Activated CD8-positive, alpha-beta memory T cell treated with anti-CD3 and anti-CD28 coated beads, Interleukin-2, amount 50 U/mL, for 4 hours (primary cell): ENCODE data around the gene B9D1.

Experiments
- DNase-seq: peaks from one replicate; pipeline ENCODE4 v3.0.0-alpha.2; 2020

B9D1 gene

GRCh38 chr17:19375732-19376131 is 13.2 kb upstream of the B9D1 start:
- no peak for DNase-seq

- no peak for DNase-seq
Observed at GRCh38 chr17:19374136-19374535, 11.6 kb upstream of the B9D1 start.

GRCh38 chr17:19372866-19373504 is 10.5 kb upstream of the B9D1 start:
- no peak for DNase-seq

- DNase-seq = no peak
Observed at GRCh38 chr17:19372439-19372838, 9.9 kb upstream of the B9D1 start.

- DNase-seq = no peak
Observed at GRCh38 chr17:19372011-19372370, 9.5 kb upstream of the B9D1 start.

GRCh38 chr17:19371259-19372010 is 8.9 kb upstream of the B9D1 start:
- DNase-seq = no peak

GRCh38 chr17:19370493-19370960 is 8.0 kb upstream of the B9D1 start:
- DNase-seq = no peak

- DNase-seq = no peak
Observed at GRCh38 chr17:19369846-19370492, 7.4 kb upstream of the B9D1 start.

- DNase-seq = no peak
Observed at GRCh38 chr17:19369107-19369778, 6.7 kb upstream of the B9D1 start.

- DNase-seq = no peak
Observed at GRCh38 chr17:19368229-19368628, 5.7 kb upstream of the B9D1 start.

GRCh38 chr17:19366637-19366972 is 4.1 kb upstream of the B9D1 start:
- DNase-seq = no peak

GRCh38 chr17:19365833-19366636 is 3.5 kb upstream of the B9D1 start:
- no peak for DNase-seq

GRCh38 chr17:19365499-19365817 is 2.9 kb upstream of the B9D1 start:
- DNase-seq = no peak

- no peak for DNase-seq
Observed at GRCh38 chr17:19364699-19365498, 2.4 kb upstream of the B9D1 start.

- DNase-seq = no peak
Observed at GRCh38 chr17:19363460-19364035, 1.0 kb upstream of the B9D1 start.

GRCh38 chr17:19363114-19363438 is 553 bp upstream of the B9D1 start:
- no peak for DNase-seq

- DNase-seq = no peak
Observed at GRCh38 chr17:19361944-19362276, 613 bp downstream of the B9D1 start.

GRCh38 chr17:19361326-19361725 is 1.2 kb downstream of the B9D1 start:
- no peak for DNase-seq

GRCh38 chr17:19360772-19361171 is 1.8 kb downstream of the B9D1 start:
- DNase-seq = no peak

GRCh38 chr17:19359856-19360255 is 2.7 kb downstream of the B9D1 start:
- no peak for DNase-seq

GRCh38 chr17:19359151-19359550 is 3.4 kb downstream of the B9D1 start:
- DNase-seq = no peak

GRCh38 chr17:19357761-19358160 is 4.8 kb downstream of the B9D1 start:
- DNase-seq = no peak
